Fibroblast of lung (primary cell): ENCODE data around the gene ASIC1. TPM values are rescaled to one million over a fixed set of nuclear protein-coding genes. Genes with fewer than 3 reads are reported as not detected.

Experiments
- DNase-seq, 2 donors: peaks; one replicate each; pipeline versions ENCODE4 v3.0.0 to v3.0.0-alpha.2; 2010; ENCODE audit warnings: low read depth in 2 of 2
- H2AFZ ChIP-seq: 2 replicates; pipeline ENCODE4 v1.5.1; 2012; ENCODE audit warnings: low read length, control low read depth, inconsistent platforms
- H3K27ac ChIP-seq: 2 replicates; pipeline ENCODE4 v1.5.1; 2011; ENCODE audit warnings: low read length, control low read depth; ENCODE audit not compliant: insufficient read depth
- H3K27me3 ChIP-seq: 2 replicates; pipeline ENCODE4 v1.5.1; 2011; ENCODE audit warnings: mild to moderate bottlenecking, low read length; ENCODE audit not compliant: control insufficient read depth, insufficient read depth
- H3K36me3 ChIP-seq: 2 replicates; pipeline ENCODE4 v1.5.1; 2011; ENCODE audit warnings: low read length; ENCODE audit not compliant: control insufficient read depth, insufficient read depth
- H3K4me1 ChIP-seq: 2 replicates; pipeline ENCODE4 v1.5.1; 2011; ENCODE audit warnings: low read length; ENCODE audit not compliant: control insufficient read depth, insufficient read depth; ENCODE audit errors: extremely low read depth
- H3K4me2 ChIP-seq: 2 replicates; pipeline ENCODE4 v1.5.1; 2011; ENCODE audit warnings: low read length, control low read depth; ENCODE audit not compliant: insufficient read depth; ENCODE audit errors: extremely low read depth
- H3K4me3 ChIP-seq, 4 experiments: fragments of 200-600 bp in 1 of 4; sonication (generic) in 1 of 4; replicated peaks in 1 of 4; 2 replicates each; pipeline ENCODE4 v1.5.1; 2011 to 2016; ENCODE audit warnings: low read length in 4 of 4, low read depth in 3 of 4, mild to moderate bottlenecking in 3 of 4, control low read depth in 2 of 4, inconsistent platforms in 1 of 4, mixed read lengths in 1 of 4; ENCODE audit not compliant: insufficient read depth in 1 of 4; ENCODE audit errors: control extremely low read depth in 1 of 4
- H3K79me2 ChIP-seq: 2 replicates; pipeline ENCODE4 v1.5.1; 2012; ENCODE audit warnings: mild to moderate bottlenecking, low read length, inconsistent platforms; ENCODE audit not compliant: control insufficient read depth, insufficient read depth
- H3K9ac ChIP-seq: 2 replicates; pipeline ENCODE4 v1.5.1; 2011; ENCODE audit warnings: mild to moderate bottlenecking, low read length, control low read depth; ENCODE audit not compliant: insufficient read depth
- H3K9me3 ChIP-seq: 2 replicates; pipeline ENCODE4 v1.5.1; 2012; ENCODE audit warnings: low read depth, low read length; ENCODE audit not compliant: control insufficient read depth, insufficient read depth
- H4K20me1 ChIP-seq: 2 replicates; pipeline ENCODE4 v1.5.1; 2011; ENCODE audit warnings: low read length; ENCODE audit not compliant: control insufficient read depth, insufficient read depth; ENCODE audit errors: extremely low read depth
- CTCF ChIP-seq, 2 donors: IDR thresholded peaks in 1 of 2; conservative IDR thresholded peaks in 1 of 2; 1 replicate in 1 of 2; 2 replicates in 1 of 2; pipeline ENCODE4 v1.5.1; 2011 to 2012; ENCODE audit warnings: low read length in 2 of 2, control low read depth in 1 of 2, inconsistent platforms in 1 of 2, low read depth in 1 of 2, mild to moderate bottlenecking in 1 of 2
- EZH2 ChIP-seq: IDR thresholded peaks from 2 replicates; pipeline ENCODE4 v1.5.1; 2012; ENCODE audit warnings: low read length, control low read depth, mild to moderate bottlenecking; ENCODE audit errors: missing control alignments
- polyA plus RNA-seq, 2 donors: library from polyadenylated mRNA; depleted of rRNA in 1 of 2; stranded (reverse) in 1 of 2; unstranded in 1 of 2; fragments of >200 nt; gene quantifications; 2 replicates each; pipeline ENCODE4 v1.2.1, GENCODE V29; 2011 to 2012; ENCODE audit warnings: missing spikeins in 1 of 2
- total RNA-seq: library from RNA; depleted of rRNA; stranded (reverse); fragments of >200 nt; gene quantifications from 2 replicates; pipeline ENCODE4 v1.2.1, GENCODE V29; 2014

ASIC1 gene
- total and polyA plus RNA-seq, 2 donors (not counting 1 experiment from before 2014, with no cell fraction given), result 1.7 to 3.9 TPM

GRCh38 chr12:50104417-50105366 is 47.3 kb downstream of the ASIC1 start:
- no peak overlapping the region for H3K4me2 ChIP-seq
- no peaks in the 10 kb centered on the region for H4K20me1 ChIP-seq
- no peak for TF ChIP-seq EZH2
- no peak for TF ChIP-seq CTCF (conservative IDR thresholded peaks at IDR 0.05 in 1 of 2, IDR thresholded peaks at IDR 0.05 in 1 of 2; ENCODE audit: low read depth in 1 of 2, low read length in 2 of 2)
- peaks cover 5% of the 10 kb centered on the region for H3K36me3 ChIP-seq
- H3K27me3 ChIP-seq, result peaks cover 2% of the 10 kb centered on the region
- no peaks in the 10 kb centered on the region for H3K79me2 ChIP-seq
- no peaks in the 10 kb centered on the region for H3K9me3 ChIP-seq
- no peak overlapping the region for H3K4me3 ChIP-seq
- H3K9ac ChIP-seq, result no peak overlapping the region
- H3K4me1 ChIP-seq, result no peaks in the 10 kb centered on the region
- no peak overlapping the region for H2AFZ ChIP-seq
- no peak overlapping the region for H3K27ac ChIP-seq
- DNase-seq, result no peak

GRCh38 chr12:50105913-50106450 is 48.6 kb downstream of the ASIC1 start:
- Histone ChIP-seq H4K20me1 (no peaks in the 10 kb centered on the region), H3K4me3 (no peak overlapping the region), H3K4me2 (no peak overlapping the region), H3K27ac (no peak overlapping the region), H3K9me3 (no peaks in the 10 kb centered on the region), H3K4me1 (peaks cover 9% of the 10 kb centered on the region), H3K27me3 (peaks cover 2% of the 10 kb centered on the region), H3K79me2 (no peaks in the 10 kb centered on the region), H3K9ac (no peak overlapping the region), H2AFZ (no peak overlapping the region), H3K36me3 (no peaks in the 10 kb centered on the region)
- DNase-seq, result no peak
- no peak for TF ChIP-seq CTCF (conservative IDR thresholded peaks at IDR 0.05 in 1 of 2, IDR thresholded peaks at IDR 0.05 in 1 of 2; ENCODE audit: low read depth in 1 of 2, low read length in 2 of 2)

DNA sequence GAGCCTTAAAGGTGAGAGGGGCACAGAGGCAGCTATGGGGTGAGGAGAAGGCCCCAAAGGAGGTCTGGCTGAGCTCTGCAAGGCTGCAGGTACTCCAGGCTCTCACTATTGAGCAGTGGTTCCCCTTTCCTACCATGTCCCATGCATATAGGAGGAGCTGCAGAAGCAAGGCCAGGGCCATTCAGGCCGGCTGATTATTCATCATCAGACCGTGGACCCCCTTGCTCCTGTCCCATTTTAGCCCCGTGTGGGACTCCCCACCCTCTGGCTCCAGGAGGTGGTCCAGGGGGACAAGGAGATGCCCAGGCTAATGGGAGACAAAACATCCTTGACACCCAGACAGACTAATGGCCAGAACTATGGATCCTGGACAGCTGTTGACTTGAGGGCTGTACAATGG is 49.5 kb downstream of the ASIC1 start:
- Histone ChIP-seq H3K79me2 (no peaks in the 10 kb centered on the region), H3K27me3 (peaks cover 2% of the 10 kb centered on the region), H4K20me1 (no peaks in the 10 kb centered on the region), H3K4me1 (peaks cover 12% of the 10 kb centered on the region), H3K27ac (no peak overlapping the region), H3K9ac (no peak overlapping the region), H3K36me3 (no peaks in the 10 kb centered on the region), H3K4me3 (no peak overlapping the region), H2AFZ (no peak overlapping the region), H3K9me3 (no peaks in the 10 kb centered on the region), H3K4me2 (no peak overlapping the region)
- DNase-seq, result no peak
- TF ChIP-seq CTCF (conservative IDR thresholded peaks at IDR 0.05 in 1 of 2, IDR thresholded peaks at IDR 0.05 in 1 of 2; ENCODE audit: low read depth in 1 of 2, low read length in 2 of 2), result no peak
- TF ChIP-seq EZH2, result no peak
